Endometrial microvascular endothelial cells (primary cell): ENCODE measurements around the gene ZMYND11. TPM values are rescaled to one million over a fixed set of nuclear protein-coding genes. Genes with fewer than 3 reads are reported as not detected.
"Not testable (repeated sequence)": the region's sequence is repeated elsewhere in the genome, so short reads cannot be mapped to it uniquely, and the experiment has no call there.

Experiments
- in situ Hi-C: cut with HindIII; loops from 2 replicates; pipeline ENCODE4 v1.10.0; 2017; ENCODE audit warnings: low sequenced_read_pairs, low pct_unique_long_range_greater_than_20kb; ENCODE audit errors: inconsistent ontology term
- total RNA-seq: library from RNA; depleted of rRNA; stranded (reverse); fragments of >200 nt; gene quantifications from one replicate; pipeline ENCODE4 v1.2.3, GENCODE V29; 2015; ENCODE audit errors: inconsistent ontology term

ZMYND11 gene
- total RNA-seq, 1 donor from 2014 or later = 39.0 TPM

- in situ Hi-C loops = not testable (repeated sequence)
Observed at GRCh38 chr10:185571-185970, 50.3 kb downstream of the ZMYND11 start.

- in situ Hi-C loops = no loop called here
Observed at GRCh38 chr10:186911-187310, 51.7 kb downstream of the ZMYND11 start.

- in situ Hi-C loops = no loop called here
Observed at GRCh38 chr10:188546-188945, 53.3 kb downstream of the ZMYND11 start.

GRCh38 chr10:190216-190615, 55.0 kb downstream of the ZMYND11 start:
- in situ Hi-C loops = no loop called here

- in situ Hi-C loops = no loop called here
Observed at GRCh38 chr10:191703-192518, 56.7 kb downstream of the ZMYND11 start.

GRCh38 chr10:194281-194680, 59.0 kb downstream of the ZMYND11 start:
- in situ Hi-C loops = no loop called here

- in situ Hi-C loops = no loop called here
Observed at GRCh38 chr10:200405-200804, 65.2 kb downstream of the ZMYND11 start.

- in situ Hi-C loops = no loop called here
Observed at GRCh38 chr10:201328-201771, 66.1 kb downstream of the ZMYND11 start.

- in situ Hi-C loops = no loop called here
Observed at GRCh38 chr10:208616-209015, 73.4 kb downstream of the ZMYND11 start.

- in situ Hi-C loops = no loop called here
Observed at GRCh38 chr10:209357-209756, 74.1 kb downstream of the ZMYND11 start.

GRCh38 chr10:210297-210696, 75.0 kb downstream of the ZMYND11 start:
- in situ Hi-C loops = no loop called here

GRCh38 chr10:215444-215843, 80.2 kb downstream of the ZMYND11 start:
- in situ Hi-C loops = no loop called here

- in situ Hi-C loops = no loop called here
Observed at GRCh38 chr10:218798-219197, 83.5 kb downstream of the ZMYND11 start.

GRCh38 chr10:219731-220472, 84.6 kb downstream of the ZMYND11 start:
- in situ Hi-C loops = no loop called here

- in situ Hi-C loops = no loop called here
Observed at GRCh38 chr10:224571-224970, 89.3 kb downstream of the ZMYND11 start.

- in situ Hi-C loops = no loop called here
Observed at GRCh38 chr10:226018-226417, 90.8 kb downstream of the ZMYND11 start.

- in situ Hi-C loops = no loop called here
Observed at GRCh38 chr10:227014-227413, 91.8 kb downstream of the ZMYND11 start.

- in situ Hi-C loops = no loop called here
Observed at GRCh38 chr10:228366-228765, 93.1 kb downstream of the ZMYND11 start.

- in situ Hi-C loops = no loop called here
Observed at GRCh38 chr10:230758-231157, 95.5 kb downstream of the ZMYND11 start.

- in situ Hi-C loops = no loop called here
Observed at GRCh38 chr10:232061-232460, 96.8 kb downstream of the ZMYND11 start.
